Liver (tissue), 9 donors: ENCODE results near the gene RDM1. TPM values are rescaled to one million over a fixed set of nuclear protein-coding genes. Genes with fewer than 3 reads are reported as not detected.
A peak's percentile ranks its signal among the peaks of the same experiment; 100 is the strongest.

Experiments used
- DNase-seq: peaks from one replicate; pipeline ENCODE4 v3.0.0-alpha.2; 2017; ENCODE audit warnings: low spot score
- H3K27ac ChIP-seq, 2 donors: one replicate each; pipeline ENCODE4 v1.7.0; 2013; ENCODE audit warnings: inconsistent platforms in 2 of 2, low read length in 2 of 2, control low read depth in 1 of 2, low read depth in 1 of 2, mild to moderate bottlenecking in 1 of 2
- H3K27me3 ChIP-seq, 4 donors: one replicate each; pipeline versions ENCODE4 v1.6.1 to v1.7.0; 2013; ENCODE audit warnings: low read length in 3 of 4, inconsistent platforms in 1 of 4, mild to moderate bottlenecking in 1 of 4, moderate library complexity in 1 of 4; ENCODE audit not compliant: control insufficient read depth in 4 of 4, insufficient read depth in 4 of 4
- H3K36me3 ChIP-seq, 4 donors: one replicate each; pipeline versions ENCODE4 v1.6.1 to v1.7.0; 2013; ENCODE audit warnings: low read length in 3 of 4, mild to moderate bottlenecking in 3 of 4, low read depth in 1 of 4, moderate library complexity in 1 of 4; ENCODE audit not compliant: control insufficient read depth in 4 of 4, insufficient read depth in 3 of 4
- H3K4me1 ChIP-seq, 4 donors: one replicate each; pipeline versions ENCODE4 v1.6.1 to v1.7.0; 2013; ENCODE audit warnings: low read length in 3 of 4, mild to moderate bottlenecking in 3 of 4, moderate library complexity in 1 of 4; ENCODE audit not compliant: control insufficient read depth in 4 of 4, insufficient read depth in 4 of 4
- H3K4me3 ChIP-seq, 3 donors: one replicate each; pipeline versions ENCODE4 v1.6.1 to v1.7.0; 2013; ENCODE audit warnings: low read length in 3 of 3, control low read depth in 1 of 3, low read depth in 1 of 3, mild to moderate bottlenecking in 1 of 3
- H3K9ac ChIP-seq, 2 donors: one replicate each; pipeline ENCODE4 v1.7.0; 2013; ENCODE audit warnings: low read length in 2 of 2, mild to moderate bottlenecking in 2 of 2, moderate library complexity in 2 of 2, control low read depth in 1 of 2, low read depth in 1 of 2
- H3K9me3 ChIP-seq, 4 donors: one replicate each; pipeline versions ENCODE4 v1.6.1 to v1.7.0; 2013; ENCODE audit warnings: low read length in 3 of 4; ENCODE audit not compliant: control insufficient read depth in 4 of 4
- EGR1 ChIP-seq, 2 donors: IDR thresholded peaks; 2 replicates each; pipeline ENCODE4 v1.6.1; 2016 to 2018; ENCODE audit warnings: antibody characterized with exemption in 2 of 2, low read depth in 2 of 2
- FOXA1 ChIP-seq: IDR thresholded peaks from 2 replicates; pipeline ENCODE4 v1.6.1; 2016; ENCODE audit warnings: antibody characterized with exemption
- FOXA2 ChIP-seq: IDR thresholded peaks from 2 replicates; pipeline ENCODE4 v1.6.1; 2016; ENCODE audit warnings: antibody characterized with exemption
- GABPA ChIP-seq, 2 donors: IDR thresholded peaks in 1 of 2; conservative IDR thresholded peaks in 1 of 2; 2 replicates each; pipeline ENCODE4 v1.6.1; 2016; ENCODE audit warnings: antibody characterized with exemption in 2 of 2, mild to moderate bottlenecking in 1 of 2, moderate library complexity in 1 of 2
- HNF4A ChIP-seq, 2 donors: conservative IDR thresholded peaks; 2 replicates each; pipeline ENCODE4 v1.6.1; 2016; ENCODE audit warnings: antibody characterized with exemption in 2 of 2, mild to moderate bottlenecking in 2 of 2
- HNF4G ChIP-seq: IDR thresholded peaks from 2 replicates; pipeline ENCODE4 v1.6.1; 2016; ENCODE audit warnings: antibody characterized with exemption
- JUND ChIP-seq, 2 donors: IDR thresholded peaks; 2 replicates each; pipeline ENCODE4 v1.6.1; 2016; ENCODE audit warnings: antibody characterized with exemption in 2 of 2
- NR2F2 ChIP-seq: IDR thresholded peaks from 2 replicates; pipeline ENCODE4 v1.6.1; 2016; ENCODE audit warnings: antibody characterized with exemption
- RAD21 ChIP-seq, 2 donors: IDR thresholded peaks; 2 replicates each; pipeline ENCODE4 v1.6.1; 2016; ENCODE audit warnings: antibody characterized with exemption in 2 of 2, mild to moderate bottlenecking in 2 of 2
- RXRA ChIP-seq, 2 donors: IDR thresholded peaks; 2 replicates each; pipeline ENCODE4 v1.6.1; 2017 to 2018; ENCODE audit warnings: antibody characterized with exemption in 2 of 2, mild to moderate bottlenecking in 1 of 2
- SP1 ChIP-seq: IDR thresholded peaks from 2 replicates; pipeline ENCODE4 v1.6.1; 2018; ENCODE audit warnings: antibody characterized with exemption, mild to moderate bottlenecking
- TAF1 ChIP-seq: conservative IDR thresholded peaks from 2 replicates; pipeline ENCODE4 v1.6.1; 2016; ENCODE audit warnings: antibody characterized with exemption, mild to moderate bottlenecking
- YY1 ChIP-seq: IDR thresholded peaks from 2 replicates; pipeline ENCODE4 v1.6.1; 2016; ENCODE audit warnings: antibody characterized with exemption, mild to moderate bottlenecking
- WGBS: extraction: QIAGEN DNeasy Blood & Tissue Kit; methylation state at CpG from one replicate; pipeline ENCODE4 v1.1.7; 2013; 5-methylcytosine and 5-hydroxymethylcytosine counted together
- polyA plus RNA-seq, 2 donors: library from polyadenylated mRNA; stranded (reverse) in 1 of 2; unstranded in 1 of 2; fragments of 200-250 nt in 1 of 2; fragments of >200 nt in 1 of 2; fragmentation: Nextera tagmentation in 1 of 2; extraction: Ambion mirVana in 1 of 2; gene quantifications; one replicate each; pipeline versions ENCODE4 v1.2.1 to v1.2.3, GENCODE V29; 2013 to 2015
- total RNA-seq, 2 donors: library from RNA; depleted of rRNA; stranded (reverse); fragments of >200 nt; gene quantifications; one replicate each; pipeline ENCODE4 v1.2.3, GENCODE V29; 2014
- TF ChIP-seq, protein P1 (sequence below): fragments of 150-350 bp; IDR thresholded peaks from 2 replicates; pipeline ENCODE4 v1.5.1; 2017; ENCODE audit warnings: improper control_type of control experiment, low read depth, low read length; ENCODE audit not compliant: missing input control
- TF ChIP-seq, protein P2 (sequence below): IDR thresholded peaks from 2 replicates; pipeline ENCODE4 v1.6.1; 2016; ENCODE audit warnings: antibody characterized with exemption
- TF ChIP-seq, protein P3 (sequence below): IDR thresholded peaks from 2 replicates; pipeline ENCODE4 v1.6.1; 2016; ENCODE audit warnings: antibody characterized with exemption
- TF ChIP-seq, protein P4 (sequence below): IDR thresholded peaks from 2 replicates; pipeline ENCODE4 v1.6.1; 2016; ENCODE audit warnings: antibody characterized with exemption
- TF ChIP-seq, protein P5 (sequence below): IDR thresholded peaks from 2 replicates; pipeline ENCODE4 v1.6.1; 2016; ENCODE audit warnings: antibody characterized with exemption, mild to moderate bottlenecking
- donor health status: healthy.
- donor health status: healthy.
- donor health status: healthy.
- donor health status: healthy.
- donor health status: healthy.

Gene RDM1
- total and polyA plus RNA-seq, 4 donors: 0.29 to 1.9 (median 0.42) TPM; not detected in 1

DNA sequence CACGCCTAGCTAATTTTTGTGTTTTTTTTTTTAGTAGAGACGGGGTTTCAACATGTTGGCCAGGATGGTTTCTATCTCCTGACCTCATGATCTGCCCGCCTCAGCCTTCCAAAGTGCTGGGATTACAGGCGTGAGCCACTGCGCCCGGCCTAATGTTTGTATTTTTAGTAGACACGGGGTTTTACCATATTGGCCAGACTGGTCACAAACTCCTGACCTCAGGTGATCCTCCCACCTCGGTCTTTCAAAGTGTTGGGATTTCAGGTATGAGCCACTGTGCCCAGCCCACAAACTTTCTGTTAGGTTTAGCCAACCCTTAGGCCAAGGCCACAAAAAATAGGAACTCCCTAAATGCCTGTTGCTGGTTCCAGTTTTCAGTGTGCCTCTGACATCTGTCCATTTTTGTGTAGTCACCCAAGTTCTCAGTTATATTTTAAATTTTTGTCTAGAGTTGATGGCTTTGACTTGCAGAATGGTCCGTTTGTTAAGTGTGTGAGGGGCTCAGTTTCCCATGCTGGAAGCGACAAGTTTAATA is 38.0 kb upstream of the RDM1 start:
- no peak overlapping the region for H3K4me3 ChIP-seq
- no peak for DNase-seq
- 44% methylated on average over 10 of the region's 10 CpGs for WGBS

DNA sequence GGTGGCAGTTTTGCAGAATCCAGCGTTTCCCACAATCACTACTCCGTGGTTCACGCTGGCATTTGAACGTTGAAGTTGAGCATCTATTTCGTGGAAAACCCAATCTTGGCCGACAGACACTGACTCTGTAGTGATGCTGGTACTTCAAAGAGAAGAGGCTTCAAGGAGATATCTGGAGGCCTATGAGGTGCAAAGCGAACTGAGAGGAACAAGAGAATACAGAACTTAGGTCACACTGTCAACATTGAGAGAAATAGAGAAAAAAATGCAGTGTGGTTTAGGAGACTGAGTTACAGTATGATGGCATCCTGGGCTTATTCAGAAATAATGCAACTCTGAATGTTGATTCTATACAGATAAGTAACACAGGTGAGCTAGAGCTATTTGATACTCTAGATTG is 34.7 kb upstream of the RDM1 start:
- TF ChIP-seq RAD21 (IDR thresholded peaks at IDR 0.05) (no peak), HNF4A (conservative IDR thresholded peaks at IDR 0.05) (no peak), FOXA1 (no peak), SP1 (no peak), FOXA2 (no peak), TAF1 (no peak), HNF4G (no peak), GABPA (IDR thresholded peaks at IDR 0.05 in 1 of 2, conservative IDR thresholded peaks at IDR 0.05 in 1 of 2) (no peak), EGR1 (IDR thresholded peaks at IDR 0.05; ENCODE audit: low read depth in 2 of 2) (no peak), JUND (IDR thresholded peaks at IDR 0.05) (no peak), NR2F2 (no peak), YY1 (no peak), RXRA (IDR thresholded peaks at IDR 0.05) (no peak)
- TF ChIP-seq, protein P1, sequence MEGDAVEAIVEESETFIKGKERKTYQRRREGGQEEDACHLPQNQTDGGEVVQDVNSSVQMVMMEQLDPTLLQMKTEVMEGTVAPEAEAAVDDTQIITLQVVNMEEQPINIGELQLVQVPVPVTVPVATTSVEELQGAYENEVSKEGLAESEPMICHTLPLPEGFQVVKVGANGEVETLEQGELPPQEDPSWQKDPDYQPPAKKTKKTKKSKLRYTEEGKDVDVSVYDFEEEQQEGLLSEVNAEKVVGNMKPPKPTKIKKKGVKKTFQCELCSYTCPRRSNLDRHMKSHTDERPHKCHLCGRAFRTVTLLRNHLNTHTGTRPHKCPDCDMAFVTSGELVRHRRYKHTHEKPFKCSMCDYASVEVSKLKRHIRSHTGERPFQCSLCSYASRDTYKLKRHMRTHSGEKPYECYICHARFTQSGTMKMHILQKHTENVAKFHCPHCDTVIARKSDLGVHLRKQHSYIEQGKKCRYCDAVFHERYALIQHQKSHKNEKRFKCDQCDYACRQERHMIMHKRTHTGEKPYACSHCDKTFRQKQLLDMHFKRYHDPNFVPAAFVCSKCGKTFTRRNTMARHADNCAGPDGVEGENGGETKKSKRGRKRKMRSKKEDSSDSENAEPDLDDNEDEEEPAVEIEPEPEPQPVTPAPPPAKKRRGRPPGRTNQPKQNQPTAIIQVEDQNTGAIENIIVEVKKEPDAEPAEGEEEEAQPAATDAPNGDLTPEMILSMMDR: no peak
- TF ChIP-seq, protein P2, sequence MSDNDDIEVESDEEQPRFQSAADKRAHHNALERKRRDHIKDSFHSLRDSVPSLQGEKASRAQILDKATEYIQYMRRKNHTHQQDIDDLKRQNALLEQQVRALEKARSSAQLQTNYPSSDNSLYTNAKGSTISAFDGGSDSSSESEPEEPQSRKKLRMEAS: no peak
- TF ChIP-seq, protein P3, sequence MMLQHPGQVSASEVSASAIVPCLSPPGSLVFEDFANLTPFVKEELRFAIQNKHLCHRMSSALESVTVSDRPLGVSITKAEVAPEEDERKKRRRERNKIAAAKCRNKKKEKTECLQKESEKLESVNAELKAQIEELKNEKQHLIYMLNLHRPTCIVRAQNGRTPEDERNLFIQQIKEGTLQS: no peak
- TF ChIP-seq, protein P4, sequence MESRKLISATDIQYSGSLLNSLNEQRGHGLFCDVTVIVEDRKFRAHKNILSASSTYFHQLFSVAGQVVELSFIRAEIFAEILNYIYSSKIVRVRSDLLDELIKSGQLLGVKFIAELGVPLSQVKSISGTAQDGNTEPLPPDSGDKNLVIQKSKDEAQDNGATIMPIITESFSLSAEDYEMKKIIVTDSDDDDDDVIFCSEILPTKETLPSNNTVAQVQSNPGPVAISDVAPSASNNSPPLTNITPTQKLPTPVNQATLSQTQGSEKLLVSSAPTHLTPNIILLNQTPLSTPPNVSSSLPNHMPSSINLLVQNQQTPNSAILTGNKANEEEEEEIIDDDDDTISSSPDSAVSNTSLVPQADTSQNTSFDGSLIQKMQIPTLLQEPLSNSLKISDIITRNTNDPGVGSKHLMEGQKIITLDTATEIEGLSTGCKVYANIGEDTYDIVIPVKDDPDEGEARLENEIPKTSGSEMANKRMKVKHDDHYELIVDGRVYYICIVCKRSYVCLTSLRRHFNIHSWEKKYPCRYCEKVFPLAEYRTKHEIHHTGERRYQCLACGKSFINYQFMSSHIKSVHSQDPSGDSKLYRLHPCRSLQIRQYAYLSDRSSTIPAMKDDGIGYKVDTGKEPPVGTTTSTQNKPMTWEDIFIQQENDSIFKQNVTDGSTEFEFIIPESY: no peak
- TF ChIP-seq, protein P5, sequence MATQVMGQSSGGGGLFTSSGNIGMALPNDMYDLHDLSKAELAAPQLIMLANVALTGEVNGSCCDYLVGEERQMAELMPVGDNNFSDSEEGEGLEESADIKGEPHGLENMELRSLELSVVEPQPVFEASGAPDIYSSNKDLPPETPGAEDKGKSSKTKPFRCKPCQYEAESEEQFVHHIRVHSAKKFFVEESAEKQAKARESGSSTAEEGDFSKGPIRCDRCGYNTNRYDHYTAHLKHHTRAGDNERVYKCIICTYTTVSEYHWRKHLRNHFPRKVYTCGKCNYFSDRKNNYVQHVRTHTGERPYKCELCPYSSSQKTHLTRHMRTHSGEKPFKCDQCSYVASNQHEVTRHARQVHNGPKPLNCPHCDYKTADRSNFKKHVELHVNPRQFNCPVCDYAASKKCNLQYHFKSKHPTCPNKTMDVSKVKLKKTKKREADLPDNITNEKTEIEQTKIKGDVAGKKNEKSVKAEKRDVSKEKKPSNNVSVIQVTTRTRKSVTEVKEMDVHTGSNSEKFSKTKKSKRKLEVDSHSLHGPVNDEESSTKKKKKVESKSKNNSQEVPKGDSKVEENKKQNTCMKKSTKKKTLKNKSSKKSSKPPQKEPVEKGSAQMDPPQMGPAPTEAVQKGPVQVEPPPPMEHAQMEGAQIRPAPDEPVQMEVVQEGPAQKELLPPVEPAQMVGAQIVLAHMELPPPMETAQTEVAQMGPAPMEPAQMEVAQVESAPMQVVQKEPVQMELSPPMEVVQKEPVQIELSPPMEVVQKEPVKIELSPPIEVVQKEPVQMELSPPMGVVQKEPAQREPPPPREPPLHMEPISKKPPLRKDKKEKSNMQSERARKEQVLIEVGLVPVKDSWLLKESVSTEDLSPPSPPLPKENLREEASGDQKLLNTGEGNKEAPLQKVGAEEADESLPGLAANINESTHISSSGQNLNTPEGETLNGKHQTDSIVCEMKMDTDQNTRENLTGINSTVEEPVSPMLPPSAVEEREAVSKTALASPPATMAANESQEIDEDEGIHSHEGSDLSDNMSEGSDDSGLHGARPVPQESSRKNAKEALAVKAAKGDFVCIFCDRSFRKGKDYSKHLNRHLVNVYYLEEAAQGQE: no peak
- 95% methylated on average over 7 of the region's 7 CpGs for WGBS
- no peaks in the 10 kb centered on the region for H3K36me3 ChIP-seq

More for the DNA sequence above, 38.0 kb upstream of the RDM1 start:
- H3K27me3 ChIP-seq: no peaks in the 10 kb centered on the region
- peaks cover 3 to 39% (median 34%) of the 10 kb centered on the region in 4 donors for H3K4me1 ChIP-seq
- no peaks in the 10 kb centered on the region for H3K36me3 ChIP-seq
- H3K9ac ChIP-seq: no peak overlapping the region
- no peaks in the 10 kb centered on the region for H3K9me3 ChIP-seq
- TF ChIP-seq, protein P1: no peak
- TF ChIP-seq JUND (IDR thresholded peaks at IDR 0.05) (no peak), FOXA2 (no peak), YY1 (no peak), NR2F2 (no peak), RXRA (IDR thresholded peaks at IDR 0.05) (peak; percentile 51 to 55), RAD21 (IDR thresholded peaks at IDR 0.05) (peak in 1 of 2 donors; percentile 10), HNF4A (conservative IDR thresholded peaks at IDR 0.05) (peak; percentile 17 to 22)
- TF ChIP-seq, protein P2: no peak
- H3K27ac ChIP-seq: no peak overlapping the region

More for the DNA sequence above, 34.7 kb upstream of the RDM1 start:
- Histone ChIP-seq H3K27me3 (no peaks in the 10 kb centered on the region), H3K9ac (no peak overlapping the region), H3K4me1 (peaks cover 0 to 11% (median 8%) of the 10 kb centered on the region in 4 donors), H3K27ac (no peak overlapping the region), H3K9me3 (no peaks in the 10 kb centered on the region), H3K4me3 (no peak overlapping the region)
- DNase-seq: no peak
